GM10266 (cell line): ENCODE data around the gene YPEL2.

Experiments
- DNase-seq: peaks from one replicate; pipeline ENCODE4 v3.0.0; 2012; ENCODE audit errors: extremely low spot score
- CTCF ChIP-seq: IDR thresholded peaks from 2 replicates; pipeline ENCODE4 v1.5.1; 2012; ENCODE audit warnings: mild to moderate bottlenecking, low read depth; ENCODE audit not compliant: control insufficient read depth, insufficient read depth; ENCODE audit errors: missing control alignments

Gene YPEL2

GRCh38 chr17:59315866-59316265 is 15.6 kb upstream of the YPEL2 start:
- TF ChIP-seq CTCF: no peak
- DNase-seq: no peak

GRCh38 chr17:59327121-59327980 is 4.1 kb upstream of the YPEL2 start:
- no peak for DNase-seq
- no peak for TF ChIP-seq CTCF

- no peak for TF ChIP-seq CTCF
- DNase-seq: no peak
These were observed 3.5 kb upstream of the YPEL2 start for GRCh38 chr17:59327981-59328290.

GRCh38 chr17:59328601-59329000 is 2.9 kb upstream of the YPEL2 start:
- DNase-seq: no peak
- TF ChIP-seq CTCF: no peak

- TF ChIP-seq CTCF: peak; percentile 83
- peak; percentile 77 for DNase-seq
These were observed 2.0 kb upstream of the YPEL2 start for GRCh38 chr17:59329176-59330052.

GRCh38 chr17:59330053-59330942 is 1.2 kb upstream of the YPEL2 start:
- DNase-seq: no peak
- no peak for TF ChIP-seq CTCF
